Small intestine (tissue), 7 donors: ENCODE measurements around the gene LCN2. TPM values are rescaled to one million over a fixed set of nuclear protein-coding genes. Genes with fewer than 3 reads are reported as not detected.
A peak's percentile ranks its signal among the peaks of the same experiment; 100 is the strongest.

Source experiments
- DNase-seq, 2 donors: peaks; one replicate each; pipeline versions ENCODE4 v3.0.0 to v3.0.0-alpha.2; 2013
- FAIRE-seq: peaks from 2 replicates; lab custom pipeline; 2012; peaks lifted over from hg19 to GRCh38; lab: Jason Lieb, UNC
- H3K27ac ChIP-seq, 3 donors: one replicate each; pipeline ENCODE4 v1.5.1; 2013; ENCODE audit warnings: low read length in 2 of 3, mild to moderate bottlenecking in 2 of 3, control low read depth in 1 of 3, inconsistent platforms in 1 of 3, low read depth in 1 of 3, moderate library complexity in 1 of 3
- H3K27me3 ChIP-seq, 3 donors: one replicate each; pipeline ENCODE4 v1.6.1; 2013; ENCODE audit warnings: low read length in 3 of 3, inconsistent platforms in 1 of 3; ENCODE audit not compliant: control insufficient read depth in 3 of 3, insufficient read depth in 3 of 3
- H3K36me3 ChIP-seq, 3 donors: one replicate each; pipeline ENCODE4 v1.6.1; 2013; ENCODE audit warnings: low read length in 3 of 3, inconsistent platforms in 1 of 3, low read depth in 1 of 3, mild to moderate bottlenecking in 1 of 3, moderate library complexity in 1 of 3; ENCODE audit not compliant: control insufficient read depth in 3 of 3, insufficient read depth in 2 of 3
- H3K4me1 ChIP-seq, 3 donors: one replicate each; pipeline ENCODE4 v1.6.1; 2013; ENCODE audit warnings: low read length in 2 of 3, inconsistent platforms in 1 of 3, low read depth in 1 of 3, mild to moderate bottlenecking in 1 of 3, moderate library complexity in 1 of 3; ENCODE audit not compliant: control insufficient read depth in 3 of 3, insufficient read depth in 2 of 3
- H3K4me3 ChIP-seq, 3 donors: one replicate each; pipeline ENCODE4 v1.5.1; 2013; ENCODE audit warnings: low read length in 3 of 3, control low read depth in 1 of 3, inconsistent platforms in 1 of 3, low read depth in 1 of 3, mild to moderate bottlenecking in 1 of 3, moderate library complexity in 1 of 3
- H3K9me3 ChIP-seq, 2 donors: one replicate each; pipeline ENCODE4 v1.6.1; 2013; ENCODE audit warnings: low read depth in 1 of 2, low read length in 1 of 2; ENCODE audit not compliant: control insufficient read depth in 2 of 2, insufficient read depth in 1 of 2
- WGBS, 3 donors: extraction: QIAGEN DNeasy Blood & Tissue Kit; methylation state at CpG; one replicate each; pipeline ENCODE4 v1.1.7; 2013; 5-methylcytosine and 5-hydroxymethylcytosine counted together
- polyA plus RNA-seq, 4 donors: library from polyadenylated mRNA; stranded (reverse) in 3 of 4; unstranded in 1 of 4; fragments of 200-250 nt in 3 of 4; fragments of 120-200 nt in 1 of 4; gene quantifications; one replicate each; pipeline versions ENCODE4 v1.2.1 to v1.2.3, GENCODE V29; 2013
- donor health status: healthy with polysubstance abuse.
- donor health status: control.
- donor health status: control.
- donor health status: Bipolar disorder and iron deficiency.
- donor health status: healthy.

The LCN2 gene
- polyA plus RNA-seq, 4 donors: 1.6 to 582 (median 3.7) TPM

GRCh38 chr9:128193469-128194096 is 44.3 kb downstream of the LCN2 start:
- peaks cover 0 to 15% (median 4%) of the 10 kb centered on the region in 3 donors for H3K4me1 ChIP-seq
- no peaks in the 10 kb centered on the region for H3K27me3 ChIP-seq
- FAIRE-seq (no peak), DNase-seq (no peak)
- WGBS, 3 donors: 84 to 87% (median 87%) methylated on average over 14 of the region's 14 CpGs
- peak overlapping the region in 1 of 3 donors; percentile 95 for H3K4me3 ChIP-seq
- H3K9me3 ChIP-seq: no peaks in the 10 kb centered on the region
- H3K27ac ChIP-seq: peak overlapping the region; percentile 77 to 93 (median 79)
- peaks cover 0 to 30% (median 0%) of the 10 kb centered on the region in 3 donors for H3K36me3 ChIP-seq

- FAIRE-seq: no peak
- no peak overlapping the region for H3K27ac ChIP-seq
- H3K36me3 ChIP-seq: peaks cover 0 to 16% (median 0%) of the 10 kb centered on the region in 3 donors
- no peak overlapping the region for H3K4me3 ChIP-seq
- DNase-seq: no peak
- peaks cover 0 to 3% (median 0%) of the 10 kb centered on the region in 3 donors for H3K27me3 ChIP-seq
- 75 to 83% (median 83%) methylated on average over 13 of the region's 13 CpGs for WGBS, 3 donors
- H3K4me1 ChIP-seq: peaks cover 0 to 22% (median 0%) of the 10 kb centered on the region in 3 donors
- H3K9me3 ChIP-seq: no peaks in the 10 kb centered on the region
Observed at GRCh38 chr9:128201441-128202369, 52.5 kb downstream of the LCN2 start.

- H3K27ac ChIP-seq: no peak overlapping the region
- H3K4me3 ChIP-seq: no peak overlapping the region
- peaks cover 0 to 9% (median 0%) of the 10 kb centered on the region in 3 donors for H3K36me3 ChIP-seq
- peaks cover 0 to 27% (median 0%) of the 10 kb centered on the region in 3 donors for H3K4me1 ChIP-seq
- H3K9me3 ChIP-seq: no peaks in the 10 kb centered on the region
- H3K27me3 ChIP-seq: peaks cover 0 to 3% (median 0%) of the 10 kb centered on the region in 3 donors
- FAIRE-seq (no peak), DNase-seq (no peak)
- 20 to 28% (median 23%) methylated on average over 2 of the region's 2 CpGs for WGBS, 3 donors
Observed at GRCh38 chr9:128202648-128203023, 53.4 kb downstream of the LCN2 start.

Other genes starting within 250 kb of the LCN2 start
- gene ST6GALNAC6, start 249.8 kb upstream of the LCN2 start, polyA plus RNA-seq: 10 to 100 TPM in 2 of 4 donors, 1 to 10 TPM in 2; 2.2 to 31.8 (median 11.8) TPM
- 10 to 100 TPM in 3 of 4 donors, 1 to 10 TPM in 1; 9.1 to 34.7 (median 22.5) TPM for gene ST6GALNAC4, start 232.4 kb upstream of the LCN2 start, polyA plus RNA-seq
- gene PIP5KL1, start 218.7 kb upstream of the LCN2 start, polyA plus RNA-seq: under 1 TPM in 3 of 4 donors, not detected in 1; 0.40 to 0.81 (median 0.60) TPM
- gene DPM2, start 211.6 kb upstream of the LCN2 start, polyA plus RNA-seq: 10 to 100 TPM; 23.2 to 46.0 (median 35.4) TPM
- 100 to 1,000 TPM in 1 of 4 donors, 10 to 100 TPM in 3; 43.9 to 123 (median 58.9) TPM for gene EEIG1, start 168.5 kb upstream of the LCN2 start, polyA plus RNA-seq
- gene NAIF1, start 82.1 kb upstream of the LCN2 start, polyA plus RNA-seq: 1 to 10 TPM; 8.1 to 10.0 (median 9.0) TPM
- gene SLC25A25, start 81.2 kb upstream of the LCN2 start, polyA plus RNA-seq: 10 to 100 TPM; 15.5 to 26.2 (median 20.1) TPM
- gene PTGES2, start 21.7 kb upstream of the LCN2 start, polyA plus RNA-seq: 10 to 100 TPM; 47.7 to 99.7 (median 76.0) TPM
- gene BBLN, start 10.8 kb downstream of the LCN2 start, polyA plus RNA-seq: 100 to 1,000 TPM in 1 of 4 donors, 10 to 100 TPM in 3; 33.1 to 111 (median 64.6) TPM
- 10 to 100 TPM; 44.5 to 88.1 (median 47.8) TPM for gene CIZ1, start 42.1 kb downstream of the LCN2 start, polyA plus RNA-seq
- gene DNM1, start 53.9 kb downstream of the LCN2 start, polyA plus RNA-seq: 10 to 100 TPM in 1 of 4 donors, 1 to 10 TPM in 1, under 1 TPM in 2; 0.45 to 72.1 (median 3.7) TPM
- gene GOLGA2, start 126.6 kb downstream of the LCN2 start, polyA plus RNA-seq: 10 to 100 TPM; 34.9 to 69.1 (median 48.7) TPM
- 10 to 100 TPM; 21.4 to 38.5 (median 33.5) TPM for gene SWI5, start 126.8 kb downstream of the LCN2 start, polyA plus RNA-seq
- gene TRUB2, start 173.0 kb downstream of the LCN2 start, polyA plus RNA-seq: 10 to 100 TPM; 17.0 to 35.3 (median 24.5) TPM
- gene COQ4, start 173.4 kb downstream of the LCN2 start, polyA plus RNA-seq: 100 to 1,000 TPM in 2 of 4 donors, 10 to 100 TPM in 2; 68.8 to 198 (median 105) TPM
- 100 to 1,000 TPM in 2 of 4 donors, 10 to 100 TPM in 2; 23.2 to 162 (median 95.0) TPM for gene SLC27A4, start 191.1 kb downstream of the LCN2 start, polyA plus RNA-seq
- 10 to 100 TPM; 56.1 to 83.6 (median 66.0) TPM for gene URM1, start 221.9 kb downstream of the LCN2 start, polyA plus RNA-seq